Measurements from ENCODE around the gene COX7A1. TPM values are rescaled to one million over a fixed set of nuclear protein-coding genes. Genes with fewer than 3 reads are reported as not detected.

Gene COX7A1
- total RNA-seq, 3 donors from 2014 or later, result 6.0 to 115 (median 11.3) TPM

DNA sequence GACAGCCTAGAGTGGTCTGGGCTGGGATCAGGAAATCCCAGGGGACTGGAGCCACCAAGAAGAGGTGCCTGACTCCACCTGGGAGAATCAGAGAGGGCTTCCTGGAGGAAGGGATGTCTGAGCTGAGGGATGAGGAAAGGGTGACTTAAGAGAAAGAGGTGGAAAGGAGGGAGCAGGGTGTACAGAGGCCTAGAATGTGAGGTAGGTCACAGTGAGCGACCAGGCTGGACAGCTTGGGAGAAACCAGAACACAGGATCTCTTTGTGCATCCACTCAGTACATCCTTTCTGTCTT, 36.0 kb downstream of the COX7A1 start:
- intact Hi-C loops (cut with DNase I, micrococcal nuclease), result no loop called here
- Histone ChIP-seq H3K4me3 (no peak overlapping the region), H3K9me3 (no peaks in the 10 kb centered on the region), H3K36me3 (ENCODE audit: low read depth) (peaks cover 4% of the 10 kb centered on the region), H3K4me1 (ENCODE audit: low read depth) (peaks cover 14% of the 10 kb centered on the region)
- no peak for ATAC-seq
- TF ChIP-seq, protein P1, sequence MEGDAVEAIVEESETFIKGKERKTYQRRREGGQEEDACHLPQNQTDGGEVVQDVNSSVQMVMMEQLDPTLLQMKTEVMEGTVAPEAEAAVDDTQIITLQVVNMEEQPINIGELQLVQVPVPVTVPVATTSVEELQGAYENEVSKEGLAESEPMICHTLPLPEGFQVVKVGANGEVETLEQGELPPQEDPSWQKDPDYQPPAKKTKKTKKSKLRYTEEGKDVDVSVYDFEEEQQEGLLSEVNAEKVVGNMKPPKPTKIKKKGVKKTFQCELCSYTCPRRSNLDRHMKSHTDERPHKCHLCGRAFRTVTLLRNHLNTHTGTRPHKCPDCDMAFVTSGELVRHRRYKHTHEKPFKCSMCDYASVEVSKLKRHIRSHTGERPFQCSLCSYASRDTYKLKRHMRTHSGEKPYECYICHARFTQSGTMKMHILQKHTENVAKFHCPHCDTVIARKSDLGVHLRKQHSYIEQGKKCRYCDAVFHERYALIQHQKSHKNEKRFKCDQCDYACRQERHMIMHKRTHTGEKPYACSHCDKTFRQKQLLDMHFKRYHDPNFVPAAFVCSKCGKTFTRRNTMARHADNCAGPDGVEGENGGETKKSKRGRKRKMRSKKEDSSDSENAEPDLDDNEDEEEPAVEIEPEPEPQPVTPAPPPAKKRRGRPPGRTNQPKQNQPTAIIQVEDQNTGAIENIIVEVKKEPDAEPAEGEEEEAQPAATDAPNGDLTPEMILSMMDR (IDR thresholded peaks at IDR 0.05), result no peak
- no peak for DNase-seq

DNA sequence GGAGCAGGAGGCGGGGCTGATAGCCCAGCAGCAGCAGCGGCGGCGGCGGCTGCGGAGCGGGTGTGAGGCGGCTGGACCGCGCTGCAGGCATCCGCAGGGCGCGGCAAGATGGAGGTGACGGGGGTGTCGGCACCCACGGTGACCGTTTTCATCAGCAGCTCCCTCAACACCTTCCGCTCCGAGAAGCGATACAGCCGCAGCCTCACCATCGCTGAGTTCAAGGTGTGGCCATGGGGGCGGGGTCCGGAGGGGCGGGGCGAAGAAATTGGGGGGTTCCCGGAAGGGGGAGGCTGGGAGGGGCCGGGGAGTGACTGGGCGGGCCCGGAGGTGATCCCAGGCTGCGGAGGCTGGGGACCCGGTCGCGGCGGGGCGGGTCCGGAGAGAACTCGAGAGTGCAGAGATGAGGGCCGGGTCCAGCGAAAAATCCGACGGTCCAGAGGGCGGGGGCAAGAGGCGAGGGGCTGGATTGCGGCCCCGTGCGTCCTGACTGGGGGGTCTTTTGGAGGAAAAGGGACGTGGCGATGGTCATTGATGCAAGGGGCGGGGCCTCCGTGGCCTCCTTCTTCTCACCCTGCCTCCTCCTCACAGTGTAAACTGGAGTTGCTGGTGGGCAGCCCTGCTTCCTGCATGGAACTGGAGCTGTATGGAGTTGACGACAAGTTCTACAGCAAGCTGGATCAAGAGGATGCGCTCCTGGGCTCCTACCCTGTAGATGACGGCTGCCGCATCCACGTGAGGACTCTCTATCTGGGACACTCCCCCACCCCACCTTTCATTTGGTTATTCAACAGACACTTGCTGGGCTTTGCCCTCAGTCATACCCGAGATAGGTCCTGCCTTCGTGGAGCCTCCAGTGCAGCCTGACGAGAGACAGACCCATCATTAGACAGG, 36.5 kb downstream of the COX7A1 start, which contains the start of gene TBCB:
Gene TBCB (plus strand): TSS at position 16 of the 891 bp plus-strand sequence. CDS start 93 bp downstream, at position 109.
- peak; percentile 71 for ATAC-seq
- intact Hi-C loops (cut with DNase I, micrococcal nuclease), result no loop called here
- H3K4me3 ChIP-seq, result peak within 1 kb of the TSS; percentile 45
- H3K9me3 ChIP-seq, result no peaks in the 10 kb centered on the region
- H3K36me3 ChIP-seq (ENCODE audit: low read depth), result peaks cover 4% of the 10 kb centered on the region
- DNase-seq, result peak; percentile 90 to 93 (median 93)
- TF ChIP-seq, protein P1 (IDR thresholded peaks at IDR 0.05), result no peak
- H3K4me1 ChIP-seq (ENCODE audit: low read depth), result peaks cover 14% of the 10 kb centered on the region

DNA sequence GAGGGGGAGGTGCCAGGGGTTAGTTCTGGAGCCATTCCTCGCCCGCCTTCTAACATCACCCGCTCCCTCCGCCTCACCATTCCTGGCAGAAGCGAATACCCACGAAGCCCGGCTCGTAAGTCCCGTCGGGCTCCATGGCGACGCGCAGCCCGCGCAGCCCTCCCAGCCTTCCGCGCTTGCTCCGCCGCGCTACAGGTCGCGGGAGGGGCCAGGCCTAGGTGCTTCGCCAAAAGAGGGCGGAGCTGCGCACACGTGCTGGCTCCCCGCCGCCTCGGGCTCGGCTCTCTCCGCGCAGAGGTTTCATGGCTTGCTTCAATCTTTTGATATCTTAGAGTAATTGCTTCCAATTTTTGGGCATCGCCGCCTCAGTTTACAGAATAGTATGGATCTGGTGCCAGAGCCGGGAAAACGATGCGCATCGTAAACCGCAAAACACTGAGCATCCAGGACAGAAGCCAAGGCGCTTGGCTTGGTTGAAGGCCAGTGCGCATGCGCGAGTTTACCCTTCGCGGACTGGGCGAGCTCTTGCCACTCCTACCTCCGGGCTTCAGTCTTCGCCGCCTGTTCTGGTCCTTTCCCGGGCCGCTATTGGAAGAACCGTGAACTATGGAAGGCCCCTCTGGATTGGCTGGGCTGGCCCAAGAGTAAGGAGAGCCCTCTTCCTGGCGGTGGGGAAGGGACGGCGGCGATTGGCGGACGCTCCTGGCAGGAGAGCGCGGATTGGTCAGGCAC, 37.4 kb downstream of the COX7A1 start, which contains the start of gene POLR2I:
Gene POLR2I (minus strand): TSS at position 155 of the 732 bp plus-strand sequence. CDS start 19 bp downstream, at position 136.
- peaks cover 4% of the 10 kb centered on the region for H3K36me3 ChIP-seq (ENCODE audit: low read depth)
- peak; percentile 97 to 100 (median 99) for DNase-seq
- H3K9me3 ChIP-seq, result no peaks in the 10 kb centered on the region
- H3K4me1 ChIP-seq (ENCODE audit: low read depth), result peaks cover 14% of the 10 kb centered on the region
- ATAC-seq, result peak; percentile 90
- TF ChIP-seq, protein P1 (IDR thresholded peaks at IDR 0.05), result no peak
- H3K4me3 ChIP-seq, result peak within 1 kb of the TSS; percentile 45
- intact Hi-C loops (cut with DNase I, micrococcal nuclease), result no loop called here

DNA sequence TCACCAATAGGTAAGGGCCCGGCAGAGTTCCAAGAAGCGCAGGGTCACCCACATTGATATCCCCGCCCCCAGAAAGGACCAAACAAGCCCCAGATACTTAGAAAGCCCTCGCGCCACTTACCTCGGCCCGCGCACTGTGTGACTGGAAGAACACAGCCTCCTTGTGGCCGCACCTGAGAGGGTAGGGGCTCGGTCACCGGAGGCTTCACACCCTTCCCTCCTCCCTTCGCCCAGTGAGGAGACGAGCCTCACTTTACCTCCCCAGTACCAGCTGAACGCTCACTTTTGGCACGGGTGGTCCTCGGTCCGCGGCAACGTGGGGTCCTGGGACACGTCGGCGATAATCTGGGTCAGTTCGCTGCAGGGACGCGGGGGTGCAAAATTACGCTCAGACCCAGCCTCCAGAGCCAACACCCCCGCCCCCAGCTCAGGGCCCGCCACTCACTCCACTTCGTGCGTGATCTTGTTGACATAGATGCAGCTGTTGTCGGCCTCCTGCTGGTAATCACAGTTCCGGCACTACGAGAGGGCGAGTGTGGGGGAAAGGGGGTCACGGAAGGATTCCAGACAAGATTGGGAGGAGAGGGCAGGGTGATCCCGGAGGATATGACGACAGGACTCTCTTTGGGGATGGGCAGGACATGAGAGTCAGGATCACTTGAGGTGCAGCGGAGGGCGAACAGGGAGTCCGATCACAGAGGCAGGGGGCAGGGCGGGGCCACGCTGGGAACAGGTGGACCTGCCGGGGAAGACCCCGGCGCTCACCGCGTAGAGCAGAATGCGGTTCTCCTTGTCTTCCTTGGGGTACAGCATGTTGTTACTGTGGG, 38.1 kb downstream of the COX7A1 start:
- no peaks in the 10 kb centered on the region for H3K9me3 ChIP-seq
- DNase-seq (peak; percentile 35 to 70 (median 61)), ATAC-seq (no peak)
- peak overlapping the region; percentile 45 for H3K4me3 ChIP-seq
- H3K4me1 ChIP-seq (ENCODE audit: low read depth), result peaks cover 14% of the 10 kb centered on the region
- TF ChIP-seq, protein P1 (IDR thresholded peaks at IDR 0.05), result peak; percentile 7
- intact Hi-C loops (cut with DNase I, micrococcal nuclease), result no loop called here
- peaks cover 4% of the 10 kb centered on the region for H3K36me3 ChIP-seq (ENCODE audit: low read depth)

DNA sequence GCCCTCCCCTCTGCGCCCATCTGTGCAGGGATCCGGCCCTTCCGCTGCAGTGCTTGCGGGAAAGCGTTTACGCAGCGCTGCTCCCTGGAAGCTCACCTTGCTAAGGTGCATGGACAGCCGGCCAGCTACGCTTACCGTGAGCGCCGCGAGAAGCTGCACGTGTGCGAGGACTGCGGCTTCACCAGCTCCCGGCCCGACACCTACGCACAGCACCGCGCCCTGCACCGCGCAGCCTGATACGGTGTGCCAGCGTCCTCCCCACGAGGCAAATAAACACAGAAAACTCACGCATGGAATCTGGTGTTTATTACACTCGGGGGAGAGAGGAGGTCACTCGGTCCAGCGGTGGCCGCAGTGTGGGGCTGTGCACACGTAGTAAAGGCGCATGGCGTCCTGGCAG, 38.8 kb downstream of the COX7A1 start:
- TF ChIP-seq, protein P1 (IDR thresholded peaks at IDR 0.05), result no peak

More for the DNA sequence above, 38.8 kb downstream of the COX7A1 start:
- peaks cover 14% of the 10 kb centered on the region for H3K4me1 ChIP-seq (ENCODE audit: low read depth)
- H3K9me3 ChIP-seq, result no peaks in the 10 kb centered on the region
- no peak for DNase-seq
- H3K36me3 ChIP-seq (ENCODE audit: low read depth), result peaks cover 4% of the 10 kb centered on the region
- intact Hi-C loops (cut with DNase I, micrococcal nuclease), result no loop called here
- no peak overlapping the region for H3K4me3 ChIP-seq
- no peak for ATAC-seq

Measured in mucosa of descending colon (tissue), 3 donors.